Activated T-cell treated with anti-CD3 and anti-CD28 coated beads for 24 hours (primary cell): ENCODE data around the gene ABAT.
"Not testable (repeated sequence)": the region's sequence is repeated elsewhere in the genome, so short reads cannot be mapped to it uniquely, and the experiment has no call there.

Experiments used
- DNase-seq: peaks from one replicate; pipeline ENCODE4 v3.0.0-alpha.2; 2020; ENCODE audit warnings: low read depth

ABAT gene

GRCh38 chr16:8649829-8650554, 24.4 kb upstream of the ABAT start:
- DNase-seq: no peak

GRCh38 chr16:8651958-8652357, 22.5 kb upstream of the ABAT start:
- not testable (repeated sequence) for DNase-seq

- DNase-seq: no peak
Observed at GRCh38 chr16:8655184-8655717, 19.2 kb upstream of the ABAT start.

GRCh38 chr16:8656376-8656775, 18.0 kb upstream of the ABAT start:
- no peak for DNase-seq

- DNase-seq: peak; percentile 26
Observed at GRCh38 chr16:8660841-8661301, 13.5 kb upstream of the ABAT start.

GRCh38 chr16:8661703-8662102, 12.7 kb upstream of the ABAT start:
- DNase-seq: no peak

- no peak for DNase-seq
Observed at GRCh38 chr16:8663192-8664089, 11.0 kb upstream of the ABAT start.

- no peak for DNase-seq
Observed at GRCh38 chr16:8665529-8665928, 8.9 kb upstream of the ABAT start.

- no peak for DNase-seq
Observed at GRCh38 chr16:8667492-8667891, 6.9 kb upstream of the ABAT start.

GRCh38 chr16:8668113-8668512, 6.3 kb upstream of the ABAT start:
- no peak for DNase-seq

- no peak for DNase-seq
Observed at GRCh38 chr16:8669481-8669880, 4.9 kb upstream of the ABAT start.

- DNase-seq: no peak
Observed at GRCh38 chr16:8670014-8670560, 4.3 kb upstream of the ABAT start.

GRCh38 chr16:8673611-8674412, 605 bp upstream of the ABAT start:
- DNase-seq: no peak

GRCh38 chr16:8675183-8676159, 1.1 kb downstream of the ABAT start:
- peak; percentile 48 for DNase-seq

- no peak for DNase-seq
Observed at GRCh38 chr16:8676160-8676547, 1.7 kb downstream of the ABAT start.

- DNase-seq: no peak
Observed at GRCh38 chr16:8676737-8677375, 2.4 kb downstream of the ABAT start.

- no peak for DNase-seq
Observed at GRCh38 chr16:8677481-8677880, 3.1 kb downstream of the ABAT start.

GRCh38 chr16:8678068-8678927, 3.9 kb downstream of the ABAT start:
- no peak for DNase-seq

GRCh38 chr16:8679151-8679550, 4.7 kb downstream of the ABAT start:
- DNase-seq: no peak
